ENCODE results near the gene SORL1-AS1.
"Not testable (repeated sequence)": the region's sequence is repeated elsewhere in the genome, so short reads cannot be mapped to it uniquely, and the experiment has no call there.

The SORL1-AS1 gene

GRCh38 chr11:121412000-121412587 is 40.7 kb downstream of the SORL1-AS1 start (continued):
- TF ChIP-seq REST (IDR thresholded peaks at IDR 0.05; ENCODE audit: low read depth, low read length) (no peak), CTCF (IDR thresholded peaks at IDR 0.05) (no peak), RFX5 (IDR thresholded peaks at IDR 0.05; ENCODE audit: low read length) (no peak), USF2 (IDR thresholded peaks at IDR 0.05; ENCODE audit: borderline replicate concordance, low read depth, low read length) (no peak)

GRCh38 chr11:121411330-121411729 is 41.4 kb downstream of the SORL1-AS1 start:
- H3K36me3 ChIP-seq (replicated peaks in 1 of 2; ENCODE audit: control insufficient read depth in 1 of 2, insufficient read depth in 2 of 2, low read length in 1 of 2); H3F3A ChIP-seq (replicated peaks; ENCODE audit: insufficient read depth); H3K9me2 ChIP-seq; H3K9me3 ChIP-seq; CTCF ChIA-PET; H3K4me2 ChIP-seq; H4K20me1 ChIP-seq (ENCODE audit: insufficient read depth); DNase-seq; H3K9ac ChIP-seq; H3K27ac ChIP-seq (ENCODE audit: low read depth in 2 of 2, low read length in 1 of 2); H3K4me1 ChIP-seq (ENCODE audit: control insufficient read depth in 1 of 2, insufficient read depth in 2 of 2, low read depth in 1 of 2, low read length in 1 of 2); H3K27me3 ChIP-seq (ENCODE audit: insufficient read depth); POLR2A ChIA-PET; H3K79me2 ChIP-seq (ENCODE audit: insufficient read depth); H2AFZ ChIP-seq (ENCODE audit: low read depth); H3K4me3 ChIP-seq (ENCODE audit: low read depth in 2 of 2, low read length in 1 of 2): not testable (repeated sequence)

- H3K27ac ChIP-seq (ENCODE audit: low read depth in 2 of 2, low read length in 1 of 2); H3K9ac ChIP-seq; H3K27me3 ChIP-seq (ENCODE audit: insufficient read depth); H3K9me3 ChIP-seq; H3K36me3 ChIP-seq (replicated peaks in 1 of 2; ENCODE audit: control insufficient read depth in 1 of 2, insufficient read depth in 2 of 2, low read length in 1 of 2); DNase-seq; H3K79me2 ChIP-seq (ENCODE audit: insufficient read depth); H3K4me3 ChIP-seq (ENCODE audit: low read depth in 2 of 2, low read length in 1 of 2); CTCF ChIA-PET; H3F3A ChIP-seq (replicated peaks; ENCODE audit: insufficient read depth); H3K4me2 ChIP-seq; H2AFZ ChIP-seq (ENCODE audit: low read depth); H4K20me1 ChIP-seq (ENCODE audit: insufficient read depth); POLR2A ChIA-PET; H3K4me1 ChIP-seq (ENCODE audit: control insufficient read depth in 1 of 2, insufficient read depth in 2 of 2, low read depth in 1 of 2, low read length in 1 of 2); H3K9me2 ChIP-seq: not testable (repeated sequence)
- WGBS (ENCODE audit: low lambda C conversion rate), result 65% methylated on average over 2 of the region's 2 CpGs
Measured at GRCh38 chr11:121410041-121410440, 42.7 kb downstream of the SORL1-AS1 start.

All from SK-N-SH (cell line).